GM21526 (cell line): ENCODE measurements around the gene ITPR3.

Source experiments
- ATAC-seq: cut with Tn5 transposase; IDR thresholded peaks from one replicate; pipeline ENCODE4 v1.9.1; 2021; ENCODE audit warnings: moderate library complexity; ENCODE audit not compliant: unreplicated experiment, low FRiP score

Gene ITPR3

GRCh38 chr6:33727932-33728331, 106.8 kb downstream of the ITPR3 start:
- no peak for ATAC-seq

- no peak for ATAC-seq
These were observed 107.3 kb downstream of the ITPR3 start for GRCh38 chr6:33728438-33728837.

- no peak for ATAC-seq
These were observed 107.9 kb downstream of the ITPR3 start for GRCh38 chr6:33729059-33729458.

DNA sequence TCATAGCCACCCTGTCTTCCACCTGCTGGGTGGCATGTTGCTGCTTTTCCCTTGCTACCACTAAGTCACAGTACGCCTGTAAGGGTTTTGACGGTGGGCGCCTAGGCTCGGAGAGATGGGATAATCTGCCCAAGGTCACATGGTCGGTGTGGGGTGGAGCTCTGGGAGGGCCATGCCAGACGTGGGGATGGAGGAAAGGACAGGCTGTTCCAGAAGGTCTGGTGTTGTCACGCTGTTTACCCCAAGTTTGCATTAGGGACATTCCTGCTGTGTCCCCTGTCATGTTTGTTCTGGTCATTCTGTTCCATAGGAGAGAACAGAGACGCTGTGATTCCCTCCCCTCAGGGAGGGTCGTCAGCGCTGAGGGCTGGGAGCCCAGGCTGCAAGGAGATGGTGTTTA, 109.5 kb downstream of the ITPR3 start:
- no peak for ATAC-seq

DNA sequence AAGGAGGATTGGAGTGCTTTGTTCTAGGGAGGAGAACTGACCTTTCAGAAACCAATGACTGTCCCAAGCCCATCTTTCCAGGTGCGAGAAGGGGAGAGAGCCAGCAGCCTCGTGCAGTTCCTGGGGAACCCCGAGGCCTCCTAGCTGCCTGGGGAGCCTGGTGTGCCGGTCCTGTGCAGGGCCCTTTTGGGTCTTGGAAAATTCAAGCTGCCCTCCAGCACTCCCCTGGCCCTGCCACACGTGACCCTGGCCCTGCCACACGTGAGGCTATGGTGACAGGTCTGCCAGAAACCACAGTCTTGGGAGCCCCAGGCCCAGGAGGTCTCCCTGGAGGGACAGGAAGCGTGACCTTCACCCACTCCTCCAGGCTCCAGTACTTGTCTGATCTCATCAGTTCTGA, 109.9 kb downstream of the ITPR3 start:
- no peak for ATAC-seq

DNA sequence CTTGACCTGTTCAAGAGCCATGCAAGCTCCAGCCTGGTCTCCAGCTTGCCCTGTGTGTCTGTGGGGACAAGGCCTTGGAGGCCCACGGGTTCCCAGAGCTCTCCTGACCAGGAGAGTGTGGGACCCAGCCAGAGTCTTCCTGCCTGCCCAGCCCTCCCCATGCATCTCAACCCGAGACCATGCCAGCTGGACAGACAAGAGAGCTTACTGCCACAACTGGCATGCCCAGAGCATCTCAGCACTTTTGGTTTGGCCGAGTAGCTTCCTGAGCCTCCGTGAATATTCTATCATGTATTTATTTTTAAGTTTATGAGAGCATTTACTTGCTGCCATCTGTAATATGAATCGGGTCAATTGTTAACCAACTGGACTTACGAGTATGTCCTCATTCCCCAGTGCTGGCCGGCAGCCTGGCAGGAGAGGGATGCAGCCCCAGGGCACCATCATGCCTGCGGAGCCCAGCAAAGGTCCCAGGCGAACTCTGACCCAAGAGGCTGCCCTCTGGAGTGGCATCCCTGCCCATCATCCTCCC, 110.7 kb downstream of the ITPR3 start:
- no peak for ATAC-seq

- ATAC-seq, result no peak
These were observed 111.3 kb downstream of the ITPR3 start for GRCh38 chr6:33732385-33732784.

DNA sequence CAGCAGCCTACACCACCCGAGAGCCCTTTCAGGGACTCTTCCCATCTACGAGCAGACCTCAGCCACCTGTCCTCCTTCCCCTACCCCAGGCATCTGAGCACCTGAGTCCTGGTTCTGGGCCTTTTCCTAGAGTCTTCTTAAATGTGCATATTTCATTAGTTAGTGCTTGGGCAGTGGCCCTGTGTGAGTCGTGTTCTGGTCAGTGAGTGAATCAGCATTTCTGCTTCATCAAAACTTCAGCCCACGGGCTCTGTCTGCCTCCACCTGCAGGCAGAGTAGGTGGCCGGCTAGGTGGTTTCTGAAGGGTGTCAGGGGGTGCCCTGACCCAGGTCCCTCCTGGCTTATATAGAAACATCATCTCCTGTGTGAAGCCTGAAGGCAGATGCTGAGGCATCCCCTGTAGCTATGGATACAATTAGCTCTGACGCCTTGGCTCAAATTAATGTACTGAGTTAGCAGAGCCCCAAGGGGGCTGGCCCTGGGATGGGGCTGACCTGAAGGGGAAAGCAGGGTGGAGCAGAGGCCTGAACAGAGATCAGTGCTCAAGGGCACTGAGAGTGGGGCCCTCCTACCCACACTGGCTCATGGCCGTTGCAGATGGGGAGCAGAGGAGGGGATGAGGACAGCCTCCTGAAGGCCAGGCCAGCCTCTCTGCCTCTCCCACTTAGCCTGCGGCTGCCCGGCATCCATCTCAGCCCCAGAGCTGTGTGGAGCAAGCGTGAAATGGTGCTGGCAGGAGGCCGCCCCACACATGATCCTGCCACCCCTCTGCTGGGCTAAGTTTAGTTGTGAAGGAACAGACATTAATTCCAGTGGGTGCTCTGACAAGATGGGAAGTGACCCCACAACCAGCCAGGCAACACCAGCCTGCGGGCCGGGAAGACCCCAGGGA, 111.9 kb downstream of the ITPR3 start:
- ATAC-seq, result no peak

DNA sequence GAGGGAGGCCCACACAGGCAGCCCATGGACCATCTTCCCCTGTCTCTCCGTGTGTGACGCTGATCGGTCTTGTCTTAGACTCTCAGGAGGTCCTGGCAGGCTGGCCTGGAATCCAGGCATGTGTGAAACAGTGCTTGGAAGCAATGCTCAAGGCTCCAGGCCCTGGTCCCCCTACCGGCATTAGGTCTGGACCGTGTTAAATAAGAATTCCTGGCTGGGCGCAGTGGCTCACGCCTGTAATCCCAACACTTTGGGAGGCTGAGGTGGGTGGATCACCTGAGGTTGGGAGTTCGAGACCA, 112.5 kb downstream of the ITPR3 start:
- ATAC-seq, result no peak

- no peak for ATAC-seq
These were observed 114.1 kb downstream of the ITPR3 start for GRCh38 chr6:33735216-33735615.

- no peak for ATAC-seq
These were observed 116.3 kb downstream of the ITPR3 start for GRCh38 chr6:33737267-33738026.

GRCh38 chr6:33738153-33738552, 117.0 kb downstream of the ITPR3 start:
- ATAC-seq, result no peak

DNA sequence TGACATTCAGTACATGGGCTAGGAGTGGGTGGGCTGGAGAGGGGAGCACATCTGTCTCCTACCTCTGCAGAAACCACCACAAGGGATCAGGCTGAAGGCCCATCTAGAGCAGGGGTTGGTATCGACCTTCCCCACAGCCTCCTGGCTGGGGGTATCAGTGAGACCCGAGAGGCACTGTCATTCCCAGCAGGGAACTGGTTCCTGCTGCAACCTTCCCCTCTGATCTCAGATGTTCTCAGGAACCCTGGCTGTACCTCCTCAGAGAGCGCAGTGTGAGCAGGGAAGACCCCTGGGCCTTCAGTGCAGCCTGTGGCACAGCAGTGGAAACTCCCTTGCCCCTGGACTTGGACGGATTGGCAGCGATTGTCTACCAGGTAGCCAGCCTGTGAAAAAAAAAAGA, 117.8 kb downstream of the ITPR3 start:
- no peak for ATAC-seq

- no peak for ATAC-seq
These were observed 118.4 kb downstream of the ITPR3 start for GRCh38 chr6:33739571-33739970.

GRCh38 chr6:33740204-33740608, 119.1 kb downstream of the ITPR3 start:
- no peak for ATAC-seq

DNA sequence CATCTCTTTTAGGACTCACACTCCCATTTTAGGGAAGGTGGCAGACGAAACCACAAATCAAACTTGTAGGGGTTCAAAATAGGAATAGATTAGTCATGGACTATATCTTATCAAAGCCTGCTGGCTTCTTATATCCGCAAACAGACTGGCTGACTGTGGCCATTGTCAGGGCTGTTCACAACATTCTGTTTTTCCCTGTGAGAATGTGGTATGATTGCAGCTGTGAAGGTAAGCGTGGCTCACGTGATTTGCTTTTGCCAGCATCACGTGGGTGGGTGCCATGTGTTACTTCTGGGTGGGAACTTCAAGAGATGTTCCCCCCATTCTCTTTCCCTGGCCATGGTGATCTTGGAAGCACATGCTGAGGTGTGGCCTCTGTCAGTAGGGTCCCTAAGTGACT, 119.7 kb downstream of the ITPR3 start:
- no peak for ATAC-seq

DNA sequence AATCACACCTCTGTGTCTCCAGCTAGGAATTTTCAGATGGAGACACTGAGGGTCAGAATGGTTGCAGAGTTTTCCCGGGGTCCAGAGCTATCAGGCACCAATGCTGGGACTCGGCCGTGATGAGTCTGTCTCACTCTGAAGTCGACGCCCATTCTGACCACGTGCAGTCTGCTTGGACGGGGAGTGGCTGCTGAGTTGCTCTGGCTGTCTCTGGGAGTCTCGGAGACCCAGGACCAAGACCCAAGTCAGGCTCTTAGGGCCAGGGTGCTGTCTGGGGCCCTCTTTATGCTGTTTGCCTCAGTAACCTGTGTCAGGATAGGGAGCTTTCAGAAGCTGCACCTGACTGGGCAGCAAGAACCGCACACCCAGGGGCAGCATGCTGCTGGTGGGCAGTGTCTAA, 121.0 kb downstream of the ITPR3 start:
- no peak for ATAC-seq

GRCh38 chr6:33742837-33743236, 121.7 kb downstream of the ITPR3 start:
- ATAC-seq, result no peak

DNA sequence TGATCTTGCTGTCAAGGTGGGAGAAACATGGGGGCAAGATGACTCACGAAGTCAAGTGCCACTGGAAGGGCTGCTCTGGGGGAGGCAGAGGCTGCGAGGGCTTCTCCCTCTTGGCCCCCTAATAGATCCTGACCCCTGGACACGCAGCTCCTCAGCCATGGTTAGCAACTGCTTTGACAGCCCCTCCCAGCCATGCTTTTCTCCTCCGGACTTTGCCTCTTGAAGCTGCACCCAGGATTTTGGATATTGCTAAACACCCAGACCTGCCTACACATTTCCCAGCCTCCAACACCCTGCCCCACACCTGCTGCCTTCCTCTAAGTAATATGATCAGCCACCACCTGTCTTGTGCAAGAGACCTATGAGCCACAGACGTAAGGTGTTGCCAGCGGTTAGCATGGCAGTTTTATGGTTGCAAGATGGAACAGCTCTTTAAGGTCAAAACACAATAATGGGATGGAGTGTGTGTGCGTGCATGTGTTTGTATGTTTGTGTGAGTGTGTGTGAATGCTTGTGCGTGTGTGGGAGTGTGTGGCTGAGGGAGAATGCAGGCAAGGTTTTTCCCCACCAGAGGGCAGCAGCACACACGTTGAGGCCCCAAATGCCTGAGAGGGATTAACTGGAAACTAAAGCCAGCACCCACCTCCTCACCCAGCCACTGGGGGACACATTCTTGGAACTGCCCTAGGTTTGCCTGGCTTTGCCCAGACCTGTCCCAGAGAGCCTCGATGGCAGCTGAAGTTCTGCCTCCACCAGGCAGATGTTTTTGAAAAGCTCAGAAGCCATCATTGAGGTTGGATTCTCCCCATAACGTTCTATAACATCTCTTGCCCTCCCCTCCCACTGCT, 123.1 kb downstream of the ITPR3 start:
- ATAC-seq, result no peak

DNA sequence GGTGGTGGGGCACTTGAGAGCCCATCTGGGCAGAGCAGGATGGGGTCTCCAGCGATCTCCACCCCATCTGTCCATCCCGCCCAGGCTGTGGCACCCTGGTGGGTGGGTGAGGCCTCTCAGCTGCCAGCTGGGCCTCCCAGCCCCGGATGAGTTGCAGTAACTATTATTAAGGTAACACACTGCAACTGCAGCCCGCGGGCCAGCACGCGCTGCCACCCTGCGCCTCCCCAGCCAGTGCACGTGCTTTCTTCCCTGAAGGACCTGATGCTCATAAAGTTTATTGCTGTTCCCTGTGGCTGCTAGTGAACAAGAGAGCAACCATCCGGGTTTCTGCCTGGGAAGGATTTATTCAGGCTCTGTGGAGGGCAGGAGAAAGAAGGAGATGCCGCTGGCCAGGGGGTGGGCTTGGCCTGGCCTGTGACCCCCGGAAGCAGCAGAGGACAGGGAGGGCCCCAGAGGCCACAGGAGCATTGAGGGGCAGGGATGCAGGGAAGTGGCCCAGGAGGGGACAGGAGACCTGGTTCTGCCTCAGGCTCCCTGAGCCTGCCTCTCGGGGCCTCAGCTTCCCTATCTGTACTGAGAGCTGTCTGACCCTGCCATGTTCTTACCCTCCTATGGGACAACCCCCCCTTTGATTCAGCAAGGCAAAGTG, 123.9 kb downstream of the ITPR3 start:
- no peak for ATAC-seq
